ENCODE data around the gene MFAP3L.
"Not testable (repeated sequence)": the region's sequence is repeated elsewhere in the genome, so short reads cannot be mapped to it uniquely, and the experiment has no call there.

MFAP3L gene

DNA sequence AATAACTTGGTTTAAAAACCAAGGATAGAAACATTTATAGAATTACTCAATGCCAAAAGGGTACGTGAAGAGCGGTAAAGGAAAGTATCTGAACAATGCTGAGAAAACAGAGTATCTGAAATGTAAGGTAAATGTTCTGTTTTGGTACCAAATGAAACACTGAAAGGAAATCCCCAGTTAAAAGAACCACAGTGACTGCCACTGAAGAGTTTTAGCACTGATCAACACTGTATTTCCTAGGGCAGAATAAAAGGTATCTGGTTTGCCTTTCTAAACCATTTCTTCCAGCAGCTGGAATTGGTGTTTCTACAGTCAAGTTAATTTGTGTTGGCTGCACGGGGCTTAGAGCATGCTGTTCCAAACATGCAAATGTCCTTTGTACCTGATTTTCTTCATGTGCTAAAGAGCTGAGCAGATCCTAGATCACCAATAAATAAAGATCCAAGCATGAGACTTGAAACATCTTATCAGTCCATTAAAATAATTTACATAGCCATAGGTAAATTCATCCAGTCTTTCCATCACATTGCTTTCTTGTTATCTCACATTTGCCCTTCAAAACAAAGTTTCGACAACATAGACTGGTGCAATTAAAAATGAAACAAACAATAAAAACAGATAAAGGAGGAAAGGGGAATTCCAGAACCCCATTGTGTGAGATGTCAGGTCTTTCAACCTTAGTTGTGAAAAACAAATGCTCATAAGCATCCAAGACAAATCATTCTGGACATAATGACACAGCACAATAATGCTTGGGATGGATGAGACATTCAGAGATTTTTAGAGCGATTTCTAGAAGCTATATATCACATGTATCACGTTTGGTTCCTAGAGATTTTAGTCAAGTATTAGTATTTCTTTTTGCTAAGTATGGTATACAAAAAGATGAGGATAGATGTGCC, 38.6 kb downstream of the MFAP3L start:
- DNase-seq (ENCODE audit: low read depth in 3 of 3), result no peak

- DNase-seq (ENCODE audit: low read depth in 3 of 3), result no peak
Observed at GRCh38 chr4:169986369-169986768, 39.8 kb downstream of the MFAP3L start.

DNA sequence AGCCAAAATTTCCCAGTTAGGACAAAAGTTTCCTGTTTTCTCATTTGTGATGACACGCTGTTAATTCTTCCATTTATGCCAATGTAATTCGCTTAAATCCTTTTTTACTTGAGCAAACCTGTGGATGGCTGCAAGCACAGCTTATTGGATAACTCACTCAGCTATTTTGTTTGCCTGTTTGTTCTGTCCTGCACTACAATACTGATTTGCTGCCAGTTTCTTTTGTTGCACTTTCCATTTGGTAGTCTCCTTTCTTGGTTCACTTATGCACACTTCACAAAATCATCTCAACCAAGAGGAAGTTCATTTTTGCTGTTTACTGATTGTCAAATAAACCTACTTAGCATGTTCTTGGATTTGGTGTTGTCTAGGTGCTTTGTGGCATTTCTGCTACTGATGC, 40.3 kb downstream of the MFAP3L start:
- DNase-seq (ENCODE audit: low read depth in 3 of 3), result no peak

- no peak for DNase-seq (ENCODE audit: low read depth in 3 of 3)
Observed at GRCh38 chr4:169984745-169985144, 41.5 kb downstream of the MFAP3L start.

GRCh38 chr4:169984173-169984572, 42.0 kb downstream of the MFAP3L start:
- DNase-seq (ENCODE audit: low read depth in 3 of 3), result no peak

GRCh38 chr4:169976951-169977350, 49.2 kb downstream of the MFAP3L start:
- no peak for DNase-seq (ENCODE audit: low read depth in 3 of 3)

- no peak for DNase-seq (ENCODE audit: low read depth in 3 of 3)
Observed at GRCh38 chr4:169975838-169976796, 50.1 kb downstream of the MFAP3L start.

- no peak for DNase-seq (ENCODE audit: low read depth in 3 of 3)
Observed at GRCh38 chr4:169975131-169975837, 50.9 kb downstream of the MFAP3L start.

- no peak for DNase-seq (ENCODE audit: low read depth in 3 of 3)
Observed at GRCh38 chr4:169971456-169972015, 54.7 kb downstream of the MFAP3L start.

- DNase-seq (ENCODE audit: low read depth in 3 of 3), result no peak
Observed at GRCh38 chr4:169968999-169969398, 57.2 kb downstream of the MFAP3L start.

GRCh38 chr4:169963998-169964397, 62.2 kb downstream of the MFAP3L start:
- DNase-seq (ENCODE audit: low read depth in 3 of 3), result no peak

DNA sequence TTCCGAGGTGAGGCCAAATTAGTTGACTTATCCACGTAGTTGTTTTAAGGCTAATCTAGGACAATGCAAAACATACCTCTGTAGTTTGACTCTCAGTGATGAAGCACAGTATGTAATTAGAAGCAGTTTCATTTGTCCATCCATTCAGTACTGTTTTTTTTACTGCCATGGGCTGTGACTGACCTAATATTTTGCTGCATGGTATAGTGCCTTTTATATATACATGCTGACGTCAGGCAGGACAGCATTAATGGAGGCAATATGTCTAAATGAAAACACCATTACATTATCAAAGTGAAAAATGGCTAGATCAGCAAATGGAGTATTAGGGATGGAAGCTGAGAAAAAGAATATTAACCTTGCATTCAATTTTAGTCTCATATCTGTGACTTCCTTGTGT, 66.9 kb downstream of the MFAP3L start:
- DNase-seq (ENCODE audit: low read depth in 3 of 3), result no peak

GRCh38 chr4:169958629-169959028, 67.6 kb downstream of the MFAP3L start:
- no peak for DNase-seq (ENCODE audit: low read depth in 3 of 3)

- DNase-seq (ENCODE audit: low read depth in 3 of 3), result no peak
Observed at GRCh38 chr4:169957785-169958184, 68.4 kb downstream of the MFAP3L start.

- no peak for DNase-seq (ENCODE audit: low read depth in 3 of 3)
Observed at GRCh38 chr4:169956091-169956843, 69.9 kb downstream of the MFAP3L start.

GRCh38 chr4:169955521-169955920, 70.7 kb downstream of the MFAP3L start:
- no peak for DNase-seq (ENCODE audit: low read depth in 3 of 3)

GRCh38 chr4:169952236-169953002, 73.8 kb downstream of the MFAP3L start:
- no peak for DNase-seq (ENCODE audit: low read depth in 3 of 3)

DNA sequence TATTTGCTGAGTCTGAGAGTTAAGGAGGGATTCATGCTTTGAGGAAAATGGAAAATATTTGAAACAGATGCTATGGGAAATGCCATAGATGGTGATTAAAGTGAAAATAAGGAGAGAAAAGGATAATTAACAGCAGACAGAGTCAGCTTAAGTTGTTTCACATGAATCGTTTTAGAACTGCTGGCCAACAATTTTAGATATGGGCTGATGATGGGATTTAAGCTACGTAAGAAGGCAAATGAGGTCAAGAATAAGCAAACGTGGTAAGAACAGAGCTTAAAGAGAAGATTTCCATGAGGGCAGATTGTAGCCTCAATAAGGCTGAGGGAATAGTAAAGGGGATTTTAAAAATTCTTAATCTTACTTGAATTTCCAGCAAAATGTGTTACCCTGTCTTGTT, 77.9 kb downstream of the MFAP3L start:
- no peak for DNase-seq (ENCODE audit: low read depth in 3 of 3)

DNA sequence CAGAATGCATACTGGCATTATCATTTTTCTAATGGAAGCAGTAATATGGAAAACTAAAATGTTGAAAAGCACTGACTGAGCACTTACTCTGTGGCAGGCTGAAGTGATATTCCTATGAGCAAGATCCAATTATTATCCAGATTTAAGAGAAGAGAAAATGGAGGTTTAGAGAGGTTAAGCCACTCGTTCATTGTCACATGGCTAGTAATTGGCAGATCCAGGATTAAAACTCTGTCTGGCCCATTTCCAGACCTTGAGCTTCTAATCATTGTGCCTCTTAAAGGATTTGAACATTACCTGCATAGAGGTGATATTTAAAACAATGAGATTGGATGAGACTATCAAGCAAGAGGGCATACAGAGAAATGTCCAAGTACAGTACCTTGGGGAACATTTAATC, 80.6 kb downstream of the MFAP3L start:
- no peak for DNase-seq (ENCODE audit: low read depth in 3 of 3)

- DNase-seq (ENCODE audit: low read depth in 3 of 3), result not testable (repeated sequence)
Observed at GRCh38 chr4:169943601-169944000, 82.6 kb downstream of the MFAP3L start.
